ENCODE measurements around the gene NFIA. TPM values are rescaled to one million over a fixed set of nuclear protein-coding genes. Genes with fewer than 3 reads are reported as not detected.

The NFIA gene
- total RNA-seq, 4 donors from 2014 or later: 68.2 to 172 (median 101) TPM

DNA sequence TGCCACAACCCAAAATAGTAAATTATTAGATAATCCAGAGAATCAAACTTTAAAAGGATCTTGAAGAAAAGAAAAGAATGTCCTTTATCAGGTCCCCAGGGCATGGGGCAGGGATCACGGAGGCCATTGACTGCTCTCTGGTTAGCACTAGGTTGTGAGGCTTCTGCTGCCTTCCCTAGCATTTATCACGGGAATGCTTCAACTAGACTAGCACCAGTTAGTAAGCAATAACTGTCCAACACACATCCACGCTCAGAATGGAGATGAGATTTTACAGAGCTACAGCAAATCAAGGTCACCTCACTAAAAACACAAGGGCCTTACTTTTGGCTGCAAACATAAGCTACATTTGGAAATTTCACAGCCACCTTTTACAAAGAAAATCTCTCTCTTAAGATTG, 304.0 kb downstream of the NFIA start:
- TF ChIP-seq CTCF (IDR thresholded peaks at IDR 0.05; ENCODE audit: low read depth): no peak

- TF ChIP-seq CTCF (IDR thresholded peaks at IDR 0.05; ENCODE audit: low read depth): no peak
Observed at GRCh38 chr1:61386770-61387169, 304.4 kb downstream of the NFIA start.

GRCh38 chr1:61387829-61388228, 305.5 kb downstream of the NFIA start:
- TF ChIP-seq CTCF (IDR thresholded peaks at IDR 0.05; ENCODE audit: low read depth): no peak

GRCh38 chr1:61388566-61388965, 306.2 kb downstream of the NFIA start:
- no peak for TF ChIP-seq CTCF (IDR thresholded peaks at IDR 0.05; ENCODE audit: low read depth)

GRCh38 chr1:61389194-61389925, 307.0 kb downstream of the NFIA start:
- TF ChIP-seq CTCF (IDR thresholded peaks at IDR 0.05; ENCODE audit: low read depth): no peak

DNA sequence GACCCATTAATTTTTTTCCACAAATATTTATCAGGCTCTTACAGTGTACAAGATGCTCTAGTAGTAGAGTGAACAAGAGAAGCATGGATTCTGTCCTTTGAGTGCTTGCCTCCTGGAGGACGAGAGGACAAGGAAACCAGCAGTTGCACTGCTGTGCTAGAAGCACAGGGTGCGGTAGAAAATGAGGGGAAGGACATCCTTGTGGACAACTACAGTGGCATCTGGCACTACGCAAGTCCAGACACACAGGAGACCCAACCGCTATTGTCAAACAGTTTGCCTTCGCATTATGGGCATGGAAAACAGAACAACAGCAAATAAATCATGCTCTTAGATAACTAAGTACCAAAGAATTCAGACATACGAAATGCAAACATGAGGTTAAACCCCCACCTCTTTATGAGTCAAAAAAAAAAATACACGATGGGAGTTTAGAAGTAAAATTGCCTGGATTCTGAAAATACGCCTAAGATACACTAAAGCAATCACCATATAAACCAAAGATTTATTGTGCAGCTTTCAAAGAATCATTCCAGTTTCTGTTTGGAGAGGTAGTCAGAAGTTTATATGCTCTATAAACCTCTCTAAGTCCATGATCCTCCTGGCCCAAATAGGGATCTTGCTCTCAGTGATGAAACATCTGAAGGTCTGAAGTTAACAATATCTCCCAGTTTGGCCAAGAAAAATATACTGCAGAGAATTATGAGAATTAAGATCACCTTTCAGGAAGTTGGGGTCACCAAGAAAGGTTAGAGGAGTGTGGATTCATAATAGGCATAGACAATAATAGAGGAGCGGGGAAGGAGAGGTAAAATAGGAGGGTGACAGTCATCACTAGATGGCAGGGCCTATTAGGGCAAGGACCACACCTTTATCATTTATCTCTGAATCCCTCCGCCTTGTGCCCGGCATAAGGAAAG, 307.8 kb downstream of the NFIA start:
- TF ChIP-seq CTCF (IDR thresholded peaks at IDR 0.05; ENCODE audit: low read depth): no peak

DNA sequence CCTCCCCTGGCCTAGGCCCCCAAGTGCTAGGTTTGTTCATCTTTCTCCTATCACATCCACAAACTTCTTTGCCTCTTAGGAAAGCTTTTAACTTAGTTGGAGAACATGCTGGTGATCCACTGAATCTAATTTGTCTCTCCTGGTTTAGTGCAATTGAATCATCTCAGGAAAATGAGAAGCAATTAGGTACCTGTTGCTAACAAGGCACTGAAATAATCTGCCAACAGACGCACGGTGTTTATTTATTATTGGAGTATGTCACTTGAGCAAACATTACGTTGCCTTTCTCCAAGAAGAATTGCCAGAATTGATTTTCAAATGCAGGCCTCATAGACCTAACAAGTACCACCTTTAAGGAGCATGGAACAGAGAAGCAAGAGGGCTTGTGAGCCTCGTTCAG, 309.4 kb downstream of the NFIA start:
- no peak for TF ChIP-seq CTCF (IDR thresholded peaks at IDR 0.05; ENCODE audit: low read depth)

Data from subcutaneous adipose tissue (tissue), 4 donors.